CD14-positive monocyte (primary cell): ENCODE measurements around the gene NRG3. TPM values are rescaled to one million over a fixed set of nuclear protein-coding genes. Genes with fewer than 3 reads are reported as not detected.

ENCODE experiments used
- DNase-seq, 3 donors: peaks; one replicate each; pipeline ENCODE4 v3.0.0-alpha.2; 2011 to 2022
- H2AFZ ChIP-seq: 2 replicates; pipeline ENCODE4 v1.6.0; 2012; ENCODE audit warnings: mild to moderate bottlenecking, low read depth, low read length, inconsistent platforms; ENCODE audit not compliant: insufficient read depth, poor library complexity, severe bottlenecking
- H3K27ac ChIP-seq, 2 donors: 1 replicate in 1 of 2; 2 replicates in 1 of 2; pipeline ENCODE4 v1.5.1; 2012 to 2013; ENCODE audit warnings: low read length in 2 of 2, control low read depth in 1 of 2, inconsistent platforms in 1 of 2, low read depth in 1 of 2, mild to moderate bottlenecking in 1 of 2
- H3K27me3 ChIP-seq, 2 donors: one replicate each; pipeline versions ENCODE4 v1.6.0 to v1.6.1; 2011 to 2013; ENCODE audit warnings: low read length in 2 of 2; ENCODE audit not compliant: control insufficient read depth in 2 of 2, insufficient read depth in 2 of 2
- H3K36me3 ChIP-seq, 2 donors: replicated peaks in 1 of 2; 1 replicate in 1 of 2; 2 replicates in 1 of 2; pipeline versions ENCODE4 v1.5.1 to v1.6.1; 2012 to 2013; ENCODE audit warnings: low read length in 2 of 2, control low read depth in 1 of 2, inconsistent platforms in 1 of 2, mild to moderate bottlenecking in 1 of 2; ENCODE audit not compliant: insufficient read depth in 2 of 2, control insufficient read depth in 1 of 2
- H3K4me1 ChIP-seq, 2 donors: 1 replicate in 1 of 2; 2 replicates in 1 of 2; pipeline versions ENCODE4 v1.5.1 to v1.6.1; 2012 to 2013; ENCODE audit warnings: low read length in 2 of 2, control low read depth in 1 of 2, inconsistent platforms in 1 of 2, mild to moderate bottlenecking in 1 of 2, moderate library complexity in 1 of 2; ENCODE audit not compliant: insufficient read depth in 2 of 2, control insufficient read depth in 1 of 2
- H3K4me2 ChIP-seq: replicated peaks from 2 replicates; pipeline ENCODE3; 2012; ENCODE audit warnings: low read length, moderate library complexity, mild to moderate bottlenecking; ENCODE audit not compliant: poor library complexity, severe bottlenecking; ENCODE audit errors: extremely low read depth
- H3K4me3 ChIP-seq, 3 experiments: fragments of 200-600 bp in 1 of 3; sonication (generic) in 1 of 3; replicated peaks in 1 of 3; 1 replicate in 2 of 3; 2 replicates in 1 of 3; pipeline ENCODE4 v1.5.1; 2011 to 2013; ENCODE audit warnings: low read length in 3 of 3, mild to moderate bottlenecking in 3 of 3, control low read depth in 2 of 3, low read depth in 2 of 3, inconsistent platforms in 1 of 3, moderate library complexity in 1 of 3
- H3K79me2 ChIP-seq: 2 replicates; pipeline ENCODE4 v1.6.0; 2012; ENCODE audit warnings: mild to moderate bottlenecking, control low read depth, inconsistent platforms, low read length, moderate library complexity; ENCODE audit not compliant: insufficient read depth
- H3K9ac ChIP-seq: 2 replicates; pipeline ENCODE4 v1.6.0; 2017; ENCODE audit warnings: low read length, mild to moderate bottlenecking; ENCODE audit not compliant: insufficient read depth, poor library complexity, severe bottlenecking
- H3K9me3 ChIP-seq, 2 donors: replicated peaks in 1 of 2; 1 replicate in 1 of 2; 2 replicates in 1 of 2; pipeline versions ENCODE4 v1.5.1 to v1.6.1; 2012 to 2013; ENCODE audit warnings: low read length in 2 of 2, control low read depth in 1 of 2; ENCODE audit not compliant: control insufficient read depth in 1 of 2, insufficient read depth in 1 of 2
- H4K20me1 ChIP-seq: 2 replicates; pipeline ENCODE4 v1.6.0; 2012; ENCODE audit warnings: mild to moderate bottlenecking, low read length, control low read depth, moderate library complexity; ENCODE audit not compliant: insufficient read depth
- H3K27ac Mint-ChIP-seq, 7 donors: one replicate each; pipeline ENCODE4 v1.8.0; 2020; ENCODE audit warnings: mild to moderate bottlenecking in 7 of 7, mixed read lengths in 7 of 7, moderate library complexity in 6 of 7, inconsistent platforms in 2 of 7
- H3K27me3 Mint-ChIP-seq, 3 donors: one replicate each; pipeline ENCODE4 v1.8.0; 2021 to 2022; ENCODE audit warnings: low read depth in 3 of 3, mild to moderate bottlenecking in 3 of 3, mixed read lengths in 3 of 3, moderate library complexity in 3 of 3, inconsistent platforms in 1 of 3
- H3K36me3 Mint-ChIP-seq, 2 donors: one replicate each; pipeline ENCODE4 v1.8.0; 2020; ENCODE audit warnings: mixed read lengths in 2 of 2, inconsistent platforms in 1 of 2, mild to moderate bottlenecking in 1 of 2
- H3K4me1 Mint-ChIP-seq: one replicate; pipeline ENCODE4 v1.8.0; 2020; ENCODE audit warnings: mild to moderate bottlenecking, mixed read lengths
- H3K4me3 Mint-ChIP-seq, 2 donors: one replicate each; pipeline ENCODE4 v1.8.0; 2020; ENCODE audit warnings: mild to moderate bottlenecking in 2 of 2, mixed read lengths in 2 of 2, moderate library complexity in 1 of 2
- H3K9me3 Mint-ChIP-seq, 7 donors: one replicate each; pipeline ENCODE4 v1.8.0; 2020 to 2022; ENCODE audit warnings: mixed read lengths in 7 of 7, mild to moderate bottlenecking in 6 of 7, moderate library complexity in 6 of 7, inconsistent platforms in 2 of 7
- WGBS: methylation state at CpG from one replicate; pipeline ENCODE4 v1.1.5; 2013; ENCODE audit warnings: missing lambda C conversion rate; ENCODE audit not compliant: insufficient coverage; 5-methylcytosine and 5-hydroxymethylcytosine counted together
- intact Hi-C, 2 donors: fragments of 100-400 bp; cut with micrococcal nuclease; formaldehyde crosslinking; loops; one replicate each; pipeline versions ENCODE4 v1.15.0 to v1.15.1; 2023
- polyA plus RNA-seq, 3 donors: library from polyadenylated mRNA; depleted of rRNA in 1 of 3; unstranded in 2 of 3; stranded (reverse) in 1 of 3; fragments of 300-500 nt in 2 of 3; fragments of >200 nt in 1 of 3; fragmentation: Illumina TruSeq in 2 of 3; gene quantifications; 1 replicate in 2 of 3; 2 replicates in 1 of 3; pipeline ENCODE4 v1.2.3, GENCODE V29; 2012 to 2021
- TF ChIP-seq, protein P1 (sequence below): fragments of 200-600 bp; IDR thresholded peaks from one replicate; pipeline ENCODE4 v1.8.0; 2022; ENCODE audit warnings: antibody characterized with exemption, mild to moderate bottlenecking

Gene NRG3
- polyA plus RNA-seq, 3 donors = not detected

DNA sequence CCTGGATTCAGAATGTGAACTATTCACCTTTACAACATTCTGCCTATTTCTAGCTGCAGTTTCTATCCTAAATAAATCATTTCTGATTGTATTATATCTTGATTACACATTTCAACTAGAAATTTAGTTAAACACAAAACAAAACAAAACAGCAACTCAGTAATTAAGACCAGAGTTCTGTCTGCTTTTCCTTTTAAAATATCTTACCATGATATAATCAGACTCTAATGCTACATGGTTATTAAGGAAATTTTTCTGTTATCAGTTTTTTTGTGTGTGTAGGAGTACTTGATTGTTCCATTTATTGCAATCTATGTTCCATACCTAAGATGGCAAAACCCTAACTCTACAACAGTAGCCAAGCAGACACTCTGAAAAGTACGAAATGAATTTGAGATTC lies 663.3 kb downstream of the NRG3 start:
- TF ChIP-seq, protein P1, sequence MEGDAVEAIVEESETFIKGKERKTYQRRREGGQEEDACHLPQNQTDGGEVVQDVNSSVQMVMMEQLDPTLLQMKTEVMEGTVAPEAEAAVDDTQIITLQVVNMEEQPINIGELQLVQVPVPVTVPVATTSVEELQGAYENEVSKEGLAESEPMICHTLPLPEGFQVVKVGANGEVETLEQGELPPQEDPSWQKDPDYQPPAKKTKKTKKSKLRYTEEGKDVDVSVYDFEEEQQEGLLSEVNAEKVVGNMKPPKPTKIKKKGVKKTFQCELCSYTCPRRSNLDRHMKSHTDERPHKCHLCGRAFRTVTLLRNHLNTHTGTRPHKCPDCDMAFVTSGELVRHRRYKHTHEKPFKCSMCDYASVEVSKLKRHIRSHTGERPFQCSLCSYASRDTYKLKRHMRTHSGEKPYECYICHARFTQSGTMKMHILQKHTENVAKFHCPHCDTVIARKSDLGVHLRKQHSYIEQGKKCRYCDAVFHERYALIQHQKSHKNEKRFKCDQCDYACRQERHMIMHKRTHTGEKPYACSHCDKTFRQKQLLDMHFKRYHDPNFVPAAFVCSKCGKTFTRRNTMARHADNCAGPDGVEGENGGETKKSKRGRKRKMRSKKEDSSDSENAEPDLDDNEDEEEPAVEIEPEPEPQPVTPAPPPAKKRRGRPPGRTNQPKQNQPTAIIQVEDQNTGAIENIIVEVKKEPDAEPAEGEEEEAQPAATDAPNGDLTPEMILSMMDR = no peak
- no peak overlapping the region for H2AFZ ChIP-seq
- no peak for DNase-seq
- intact Hi-C loops = no loop called here
- no peaks in the 10 kb centered on the region for H3K4me1 ChIP-seq
- H3K27me3 Mint-ChIP-seq = no peaks in the 10 kb centered on the region
- no peak overlapping the region for H3K9ac ChIP-seq
- no peaks in the 10 kb centered on the region for H3K36me3 ChIP-seq
- H3K4me3 ChIP-seq = no peak overlapping the region
- no peaks in the 10 kb centered on the region for H3K9me3 ChIP-seq
- no peak overlapping the region for H3K4me3 Mint-ChIP-seq
- H3K36me3 Mint-ChIP-seq = no peaks in the 10 kb centered on the region
- H3K27ac Mint-ChIP-seq = no peak overlapping the region
- H3K4me2 ChIP-seq = no peak overlapping the region
- no peaks in the 10 kb centered on the region for H3K27me3 ChIP-seq
- no peak overlapping the region for H3K27ac ChIP-seq
- no peaks in the 10 kb centered on the region for H4K20me1 ChIP-seq
- no peaks in the 10 kb centered on the region for H3K79me2 ChIP-seq
- H3K9me3 Mint-ChIP-seq = peaks cover 0 to 3% (median 3%) of the 10 kb centered on the region in 7 donors
- no CpG with 5 or more reads among the region's 1 CpG for WGBS
- H3K4me1 Mint-ChIP-seq = no peaks in the 10 kb centered on the region

DNA sequence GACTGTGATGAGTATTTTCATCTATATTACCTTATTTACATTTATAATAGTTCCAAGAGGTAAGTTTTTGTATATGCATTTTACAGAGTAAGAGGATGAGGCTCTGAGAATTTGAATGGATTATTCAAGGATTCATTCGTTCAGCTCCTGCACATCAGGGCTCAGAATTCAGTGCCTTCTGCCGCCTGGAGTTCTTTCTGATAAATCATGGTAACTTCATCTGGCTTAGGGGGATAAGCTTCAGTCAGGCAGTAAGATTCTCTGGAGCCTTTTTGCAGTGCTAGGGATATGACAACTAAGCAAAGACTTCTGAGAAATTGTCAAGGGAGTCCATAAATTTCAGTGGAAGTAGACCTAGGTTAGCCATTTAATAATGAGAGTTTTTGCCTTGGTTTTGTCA lies 668.6 kb downstream of the NRG3 start:
- no peaks in the 10 kb centered on the region for H3K27me3 ChIP-seq
- no peaks in the 10 kb centered on the region for H4K20me1 ChIP-seq
- H3K4me2 ChIP-seq = no peak overlapping the region
- peaks cover 0 to 3% (median 3%) of the 10 kb centered on the region in 7 donors for H3K9me3 Mint-ChIP-seq
- H3K27me3 Mint-ChIP-seq = no peaks in the 10 kb centered on the region
- H3K36me3 Mint-ChIP-seq = no peaks in the 10 kb centered on the region
- no peak overlapping the region for H3K27ac Mint-ChIP-seq
- H3K4me3 ChIP-seq = no peak overlapping the region
- H3K36me3 ChIP-seq = no peaks in the 10 kb centered on the region
- H2AFZ ChIP-seq = no peak overlapping the region
- DNase-seq = no peak
- H3K79me2 ChIP-seq = no peaks in the 10 kb centered on the region
- H3K27ac ChIP-seq = no peak overlapping the region
- no peak overlapping the region for H3K9ac ChIP-seq
- no peaks in the 10 kb centered on the region for H3K9me3 ChIP-seq
- no peaks in the 10 kb centered on the region for H3K4me1 ChIP-seq
- intact Hi-C loops = no loop called here
- H3K4me1 Mint-ChIP-seq = no peaks in the 10 kb centered on the region
- H3K4me3 Mint-ChIP-seq = no peak overlapping the region
- TF ChIP-seq, protein P1 = no peak
- WGBS = 80% methylated on average over 2 of the region's 2 CpGs
